Measurements from ENCODE around the gene ADAMTSL2.

Gene ADAMTSL2

DNA sequence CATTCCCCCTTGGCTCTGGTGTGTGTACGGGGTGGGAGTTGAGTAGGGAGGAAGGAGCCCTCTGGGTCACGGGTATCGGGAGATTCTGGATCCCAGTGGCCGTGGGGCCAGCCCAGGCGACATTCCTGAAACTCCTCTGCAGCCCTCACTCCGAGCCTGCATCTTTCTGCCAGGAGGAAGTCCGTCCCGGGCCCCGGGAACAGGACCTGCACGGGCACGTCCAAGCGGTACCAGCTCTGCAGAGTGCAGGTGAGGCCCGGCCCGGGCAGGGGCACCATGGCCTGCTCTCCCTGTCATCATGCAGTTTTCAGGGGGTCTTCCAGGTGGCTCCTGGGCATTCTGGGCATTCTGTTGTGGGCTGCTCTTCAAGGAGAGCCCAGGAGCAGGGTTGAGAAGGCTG lies 3.7 kb downstream of the ADAMTSL2 start:
- TF ChIP-seq, protein P1, sequence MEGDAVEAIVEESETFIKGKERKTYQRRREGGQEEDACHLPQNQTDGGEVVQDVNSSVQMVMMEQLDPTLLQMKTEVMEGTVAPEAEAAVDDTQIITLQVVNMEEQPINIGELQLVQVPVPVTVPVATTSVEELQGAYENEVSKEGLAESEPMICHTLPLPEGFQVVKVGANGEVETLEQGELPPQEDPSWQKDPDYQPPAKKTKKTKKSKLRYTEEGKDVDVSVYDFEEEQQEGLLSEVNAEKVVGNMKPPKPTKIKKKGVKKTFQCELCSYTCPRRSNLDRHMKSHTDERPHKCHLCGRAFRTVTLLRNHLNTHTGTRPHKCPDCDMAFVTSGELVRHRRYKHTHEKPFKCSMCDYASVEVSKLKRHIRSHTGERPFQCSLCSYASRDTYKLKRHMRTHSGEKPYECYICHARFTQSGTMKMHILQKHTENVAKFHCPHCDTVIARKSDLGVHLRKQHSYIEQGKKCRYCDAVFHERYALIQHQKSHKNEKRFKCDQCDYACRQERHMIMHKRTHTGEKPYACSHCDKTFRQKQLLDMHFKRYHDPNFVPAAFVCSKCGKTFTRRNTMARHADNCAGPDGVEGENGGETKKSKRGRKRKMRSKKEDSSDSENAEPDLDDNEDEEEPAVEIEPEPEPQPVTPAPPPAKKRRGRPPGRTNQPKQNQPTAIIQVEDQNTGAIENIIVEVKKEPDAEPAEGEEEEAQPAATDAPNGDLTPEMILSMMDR (IDR thresholded peaks at IDR 0.05): no peak
- peaks cover 46% of the 10 kb centered on the region for H3K4me1 Mint-ChIP-seq

DNA sequence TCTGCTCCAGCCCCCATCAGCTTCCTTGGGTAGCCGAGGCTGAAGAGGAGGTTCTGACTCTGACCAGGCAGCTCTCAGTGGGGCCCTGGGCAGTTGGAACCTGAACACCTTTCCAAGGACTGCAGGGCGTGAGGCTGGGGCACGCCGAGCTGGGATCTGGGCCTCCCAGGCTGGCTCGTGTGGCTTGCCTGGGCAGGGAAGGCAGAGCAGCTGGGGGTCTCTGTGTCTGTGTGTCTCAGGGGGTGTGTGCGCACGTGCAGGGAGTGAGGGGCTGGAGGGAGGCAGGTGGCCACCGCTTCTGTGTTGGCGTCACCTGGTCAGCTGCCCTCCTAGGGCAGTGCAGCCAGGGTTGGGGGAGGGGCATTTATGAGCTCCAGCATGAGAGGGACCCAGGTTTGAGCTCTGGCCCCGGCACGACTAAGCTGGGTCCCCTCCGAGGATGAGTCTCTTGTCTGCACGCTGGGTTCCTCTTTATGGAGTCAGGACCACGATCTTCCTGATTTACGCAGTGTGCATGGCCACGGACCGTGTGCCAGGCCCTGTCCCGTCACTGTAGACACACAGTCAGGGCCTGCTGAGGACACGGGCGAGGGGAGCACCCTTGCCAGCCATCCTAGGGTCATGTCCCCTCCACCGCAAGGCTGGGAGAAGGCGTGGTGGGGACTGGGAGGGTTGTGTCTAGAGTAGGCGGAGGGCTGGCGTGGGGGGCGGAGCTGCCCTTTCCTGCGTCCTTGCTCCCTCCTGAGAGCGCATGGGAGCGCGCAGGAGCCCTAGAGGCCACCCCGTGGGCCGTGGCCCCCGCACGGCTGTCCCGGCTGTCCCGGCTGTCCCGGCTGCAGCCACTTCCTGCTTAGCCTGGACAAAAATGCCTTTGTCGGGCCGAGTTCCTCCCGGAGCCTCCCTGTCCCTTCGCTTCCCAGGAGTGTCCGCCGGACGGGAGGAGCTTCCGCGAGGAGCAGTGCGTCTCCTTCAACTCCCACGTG lies 4.6 kb downstream of the ADAMTSL2 start:
- peak; percentile 63 for DNase-seq
- Mint-ChIP-seq H3K27ac (no peak overlapping the region), H3K4me3 (peak overlapping the region; percentile 68), H3K36me3 (ENCODE audit: low read depth) (no peaks in the 10 kb centered on the region), H3K27me3 (ENCODE audit: low read depth, poor library complexity) (peaks cover under 1% of the 10 kb centered on the region), H3K9me3 (no peaks in the 10 kb centered on the region), H3K4me1 (peaks cover 43% of the 10 kb centered on the region)
- TF ChIP-seq, protein P1 (IDR thresholded peaks at IDR 0.05): no peak

More for the DNA sequence above, 3.7 kb downstream of the ADAMTSL2 start:
- H3K4me3 Mint-ChIP-seq: no peak overlapping the region
- H3K27me3 Mint-ChIP-seq (ENCODE audit: low read depth, poor library complexity): peaks cover 3% of the 10 kb centered on the region
- no peaks in the 10 kb centered on the region for H3K36me3 Mint-ChIP-seq (ENCODE audit: low read depth)
- no peaks in the 10 kb centered on the region for H3K9me3 Mint-ChIP-seq
- DNase-seq: no peak
- H3K27ac Mint-ChIP-seq: no peak overlapping the region

DNA sequence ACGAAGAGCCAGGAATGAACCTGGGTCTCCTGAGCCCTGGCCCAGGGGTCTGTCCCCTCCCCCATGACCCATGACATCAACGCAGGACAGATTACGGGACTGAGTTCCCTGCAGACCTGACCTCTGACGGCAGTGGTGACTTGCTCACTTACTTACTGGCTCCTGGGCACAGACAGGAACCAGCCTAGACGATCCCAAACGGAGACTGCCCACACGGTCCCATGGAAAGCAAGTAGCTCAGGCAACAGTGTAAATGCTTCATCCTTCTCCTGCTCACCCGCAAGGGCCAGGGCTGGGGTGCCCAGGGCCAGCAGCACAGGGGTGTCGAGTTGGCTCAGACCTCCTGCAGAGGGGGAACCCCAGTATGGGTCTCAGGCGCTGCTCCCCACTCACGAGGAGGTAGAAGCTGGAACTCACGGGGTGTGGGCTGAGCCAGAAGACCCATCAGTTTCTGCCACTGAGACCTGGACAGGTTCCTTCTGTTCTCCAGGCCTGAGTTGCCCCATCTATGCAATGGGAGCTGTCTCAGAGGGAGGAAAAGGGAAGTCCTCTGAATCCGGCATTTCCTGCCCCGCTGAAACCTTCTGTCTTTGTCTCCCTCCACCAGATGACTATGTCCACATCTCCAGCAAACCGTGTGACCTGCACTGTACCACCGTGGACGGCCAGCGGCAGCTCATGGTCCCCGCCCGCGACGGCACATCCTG lies 5.6 kb downstream of the ADAMTSL2 start:
- no peaks in the 10 kb centered on the region for H3K9me3 Mint-ChIP-seq
- H3K4me3 Mint-ChIP-seq: peak overlapping the region; percentile 18
- H3K36me3 Mint-ChIP-seq (ENCODE audit: low read depth): no peaks in the 10 kb centered on the region
- H3K27ac Mint-ChIP-seq: no peak overlapping the region
- no peak for DNase-seq
- peaks cover 49% of the 10 kb centered on the region for H3K4me1 Mint-ChIP-seq
- H3K27me3 Mint-ChIP-seq (ENCODE audit: low read depth, poor library complexity): no peaks in the 10 kb centered on the region
- TF ChIP-seq, protein P1 (IDR thresholded peaks at IDR 0.05): no peak

DNA sequence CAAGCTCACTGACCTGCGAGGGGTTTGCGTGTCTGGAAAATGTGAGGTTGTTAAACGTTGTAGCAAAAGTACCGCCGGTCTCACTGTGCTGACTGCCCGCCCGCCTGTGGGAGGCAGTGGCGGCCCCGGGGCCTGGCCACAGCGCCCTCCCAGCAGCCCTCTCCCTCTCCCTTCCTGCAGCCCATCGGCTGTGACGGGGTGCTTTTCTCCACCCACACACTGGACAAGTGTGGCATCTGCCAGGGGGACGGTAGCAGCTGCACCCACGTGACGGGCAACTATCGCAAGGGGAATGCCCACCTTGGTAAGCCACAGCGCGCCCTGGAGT lies 6.2 kb downstream of the ADAMTSL2 start:
- Mint-ChIP-seq H3K9me3 (no peaks in the 10 kb centered on the region), H3K27ac (no peak overlapping the region), H3K4me3 (no peak overlapping the region), H3K27me3 (ENCODE audit: low read depth, poor library complexity) (no peaks in the 10 kb centered on the region), H3K36me3 (ENCODE audit: low read depth) (no peaks in the 10 kb centered on the region), H3K4me1 (peaks cover 48% of the 10 kb centered on the region)
- TF ChIP-seq, protein P1 (IDR thresholded peaks at IDR 0.05): no peak
- no peak for DNase-seq

DNA sequence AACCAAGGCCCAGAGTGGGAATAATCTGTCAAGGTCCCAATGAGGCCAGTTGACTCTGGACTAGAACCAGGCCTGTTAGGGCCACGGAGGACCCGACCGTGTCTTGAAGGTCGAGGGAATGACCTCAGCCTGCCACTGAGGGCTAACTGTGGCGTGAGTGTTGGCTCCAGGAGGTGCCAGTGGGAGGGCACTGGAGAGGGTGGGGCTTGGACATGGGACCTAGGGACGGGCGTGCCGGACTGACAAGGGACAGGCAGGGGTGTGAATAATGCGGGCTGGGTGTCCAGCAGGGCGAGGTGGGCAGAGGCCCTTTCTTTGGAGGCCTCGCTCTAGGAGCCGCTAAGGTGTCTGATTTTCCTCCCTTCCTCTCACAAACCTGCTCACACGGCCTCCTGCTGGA lies 7.5 kb downstream of the ADAMTSL2 start:
- no peak overlapping the region for H3K27ac Mint-ChIP-seq
- H3K27me3 Mint-ChIP-seq (ENCODE audit: low read depth, poor library complexity): no peaks in the 10 kb centered on the region
- no peaks in the 10 kb centered on the region for H3K36me3 Mint-ChIP-seq (ENCODE audit: low read depth)
- no peaks in the 10 kb centered on the region for H3K9me3 Mint-ChIP-seq
- TF ChIP-seq, protein P1 (IDR thresholded peaks at IDR 0.05): no peak
- H3K4me3 Mint-ChIP-seq: no peak overlapping the region
- H3K4me1 Mint-ChIP-seq: peaks cover 56% of the 10 kb centered on the region
- DNase-seq: no peak

All from nephron progenitor cell (in vitro differentiated cells).